Activated T-cell treated with anti-CD3 and anti-CD28 coated beads for 4 hours (primary cell): ENCODE data around the gene DDX54.
"Not testable (repeated sequence)": the region's sequence is repeated elsewhere in the genome, so short reads cannot be mapped to it uniquely, and the experiment has no call there.

Source experiments
- DNase-seq: peaks from one replicate; pipeline ENCODE4 v3.0.0-alpha.2; 2020

The DDX54 gene

GRCh38 chr12:113220593-113221180, 35.4 kb upstream of the DDX54 start:
- no peak for DNase-seq

- no peak for DNase-seq
These were observed 30.7 kb upstream of the DDX54 start for GRCh38 chr12:113216027-113216426.

- DNase-seq: no peak
These were observed 29.7 kb upstream of the DDX54 start for GRCh38 chr12:113214895-113215400.

- DNase-seq: no peak
These were observed 25.9 kb upstream of the DDX54 start for GRCh38 chr12:113211160-113211559.

GRCh38 chr12:113208041-113208934, 23.0 kb upstream of the DDX54 start:
- peak; percentile 14 for DNase-seq

GRCh38 chr12:113207613-113208040, 22.3 kb upstream of the DDX54 start:
- DNase-seq: no peak

- DNase-seq: not testable (repeated sequence)
These were observed 21.5 kb upstream of the DDX54 start for GRCh38 chr12:113206802-113207201.

GRCh38 chr12:113204804-113205203, 19.5 kb upstream of the DDX54 start:
- DNase-seq: no peak

GRCh38 chr12:113203852-113204760, 18.8 kb upstream of the DDX54 start:
- no peak for DNase-seq

GRCh38 chr12:113202300-113203075, 17.2 kb upstream of the DDX54 start:
- DNase-seq: no peak

- no peak for DNase-seq
These were observed 16.2 kb upstream of the DDX54 start for GRCh38 chr12:113201187-113202177.

- no peak for DNase-seq
These were observed 14.9 kb upstream of the DDX54 start for GRCh38 chr12:113200021-113200797.

GRCh38 chr12:113198296-113198695, 13.0 kb upstream of the DDX54 start:
- no peak for DNase-seq

GRCh38 chr12:113197518-113198077, 12.3 kb upstream of the DDX54 start:
- DNase-seq: no peak

- peak; percentile 18 for DNase-seq
These were observed 11.7 kb upstream of the DDX54 start for GRCh38 chr12:113196990-113197389.

GRCh38 chr12:113196582-113196981, 11.3 kb upstream of the DDX54 start:
- no peak for DNase-seq

- DNase-seq: no peak
These were observed 10.3 kb upstream of the DDX54 start for GRCh38 chr12:113195598-113195997.

- DNase-seq: no peak
These were observed 9.7 kb upstream of the DDX54 start for GRCh38 chr12:113194971-113195391.

- DNase-seq: no peak
These were observed 5.9 kb upstream of the DDX54 start for GRCh38 chr12:113191227-113191626.

- no peak for DNase-seq
These were observed 5.5 kb upstream of the DDX54 start for GRCh38 chr12:113190761-113191160.
